Right renal cortex interstitium (tissue), 3 donors: ENCODE results near the gene COL8A2. TPM values are rescaled to one million over a fixed set of nuclear protein-coding genes. Genes with fewer than 3 reads are reported as not detected.

ENCODE experiments used
- DNase-seq, 3 donors: peaks; one replicate each; pipeline ENCODE4 v3.0.0-alpha.2; 2013; ENCODE audit warnings: low read depth in 3 of 3, low spot score in 2 of 3
- polyA plus RNA-seq, 3 donors: library from polyadenylated mRNA; unstranded; fragments of 120-200 nt; gene quantifications; one replicate each; pipeline ENCODE4 v1.2.1, GENCODE V29; 2013; ENCODE audit not compliant: insufficient read length in 3 of 3

Gene COL8A2
- polyA plus RNA-seq, 3 donors = 1.2 to 1.6 (median 1.5) TPM

GRCh38 chr1:36080236-36080635, 44.8 kb downstream of the COL8A2 start:
- DNase-seq = no peak

GRCh38 chr1:36076979-36077573, 47.9 kb downstream of the COL8A2 start:
- DNase-seq = no peak

- DNase-seq = no peak
Observed at GRCh38 chr1:36070349-36070748, 54.7 kb downstream of the COL8A2 start.

- DNase-seq = no peak
Observed at GRCh38 chr1:36068866-36069265, 56.2 kb downstream of the COL8A2 start.

GRCh38 chr1:36067871-36068270, 57.2 kb downstream of the COL8A2 start:
- no peak for DNase-seq

- DNase-seq = no peak
Observed at GRCh38 chr1:36062315-36062714, 62.7 kb downstream of the COL8A2 start.

GRCh38 chr1:36055706-36056105, 69.3 kb downstream of the COL8A2 start:
- DNase-seq = no peak

GRCh38 chr1:36053978-36054377, 71.0 kb downstream of the COL8A2 start:
- no peak for DNase-seq

- no peak for DNase-seq
Observed at GRCh38 chr1:36051821-36052220, 73.2 kb downstream of the COL8A2 start.

Other genes with a start within 250 kb of the COL8A2 start
- gene AGO1, start 242.0 kb downstream of the COL8A2 start, polyA plus RNA-seq = 10 to 100 TPM; 17.1 to 19.1 (median 17.4) TPM
- gene AGO3, start 194.1 kb downstream of the COL8A2 start, polyA plus RNA-seq = 10 to 100 TPM; 10.8 to 12.6 (median 11.8) TPM
- gene TEKT2, start 41.1 kb downstream of the COL8A2 start, polyA plus RNA-seq = 10 to 100 TPM in 2 of 3 donors, 1 to 10 TPM in 1; 10.0 to 11.2 (median 10.3) TPM
- 10 to 100 TPM; 30.7 to 33.2 (median 30.9) TPM for gene ADPRS, start 36.3 kb downstream of the COL8A2 start, polyA plus RNA-seq
- 10 to 100 TPM; 59.4 to 66.8 (median 62.6) TPM for gene TRAPPC3, start 24.3 kb upstream of the COL8A2 start, polyA plus RNA-seq
- 10 to 100 TPM; 52.7 to 63.6 (median 60.0) TPM for gene MAP7D1, start 30.9 kb upstream of the COL8A2 start, polyA plus RNA-seq
- gene THRAP3, start 99.2 kb upstream of the COL8A2 start, polyA plus RNA-seq = 100 to 1,000 TPM; 130 to 151 (median 147) TPM
- 10 to 100 TPM; 13.9 to 21.4 (median 16.6) TPM for gene SH3D21, start 181.1 kb upstream of the COL8A2 start, polyA plus RNA-seq
- gene EVA1B, start 198.4 kb upstream of the COL8A2 start, polyA plus RNA-seq = 10 to 100 TPM; 35.8 to 45.9 (median 41.8) TPM